SK-N-SH treated with all-trans-retinoic acid at 6 μM for 48 hours (cell line): ENCODE results near the gene ZSCAN10.
"Not testable (repeated sequence)": the region's sequence is repeated elsewhere in the genome, so short reads cannot be mapped to it uniquely, and the experiment has no call there.

Experiments
- ATAC-seq: fragments of 200-7000 bp; cut with Tn5 transposase; 3 replicates; pipeline ENCODE4 v1.9.1; 2020; ENCODE audit warnings: mild to moderate bottlenecking, moderate library complexity
- BACH2 ChIP-seq: fragments of 250-450 bp; sonication (Bioruptor Pico); IDR thresholded peaks from 2 replicates; pipeline ENCODE4 v1.9.0; 2021; ENCODE audit warnings: mild to moderate bottlenecking, borderline replicate concordance
- CSRNP3 ChIP-seq: fragments of 250-450 bp; sonication (Bioruptor Pico); IDR thresholded peaks from 2 replicates; pipeline ENCODE4 v1.5.1; 2021; ENCODE audit warnings: mild to moderate bottlenecking, moderate library complexity
- ESRRG ChIP-seq: fragments of 250-450 bp; sonication (Bioruptor Pico); IDR thresholded peaks from 2 replicates; pipeline ENCODE4 v1.6.1; 2021; ENCODE audit warnings: mild to moderate bottlenecking
- GLIS3 ChIP-seq: fragments of 250-450 bp; sonication (Bioruptor Pico); IDR thresholded peaks from 2 replicates; pipeline ENCODE4 v1.5.0; 2020; ENCODE audit warnings: mild to moderate bottlenecking, moderate library complexity
- PATZ1 ChIP-seq: fragments of 250-450 bp; sonication (Bioruptor Pico); IDR thresholded peaks from 2 replicates; pipeline ENCODE4 v1.8.0; 2020; ENCODE audit warnings: mild to moderate bottlenecking, moderate library complexity, borderline replicate concordance
- PPARA ChIP-seq: fragments of 250-450 bp; sonication (Bioruptor Pico); IDR thresholded peaks from 2 replicates; pipeline ENCODE4 v1.5.0; 2020; ENCODE audit warnings: mild to moderate bottlenecking, borderline replicate concordance
- RARB ChIP-seq: fragments of 250-450 bp; sonication (Bioruptor Pico); IDR thresholded peaks from 2 replicates; pipeline ENCODE4 v1.8.0; 2021; ENCODE audit warnings: mild to moderate bottlenecking, moderate library complexity
- TCF4 ChIP-seq: fragments of 250-450 bp; sonication (Bioruptor Pico); IDR thresholded peaks from 2 replicates; pipeline ENCODE4 v1.8.0; 2021; ENCODE audit warnings: mild to moderate bottlenecking, moderate library complexity, borderline replicate concordance
- ZC3H10 ChIP-seq: fragments of 250-450 bp; sonication (Bioruptor Pico); IDR thresholded peaks from 2 replicates; pipeline ENCODE4 v1.5.1; 2021; ENCODE audit warnings: mild to moderate bottlenecking, moderate library complexity
- ZNF565 ChIP-seq: fragments of 450-650 bp; formaldehyde crosslinking; conservative IDR thresholded peaks from 2 replicates; pipeline ENCODE4 v1.5.0; 2020; ENCODE audit warnings: low read depth, mild to moderate bottlenecking, moderate library complexity
- ZNF70 ChIP-seq: fragments of 450-650 bp; formaldehyde crosslinking; IDR thresholded peaks from 2 replicates; pipeline ENCODE4 v1.5.0; 2020; ENCODE audit warnings: mild to moderate bottlenecking, moderate library complexity
- ZNF8 ChIP-seq: fragments of 450-650 bp; formaldehyde crosslinking; IDR thresholded peaks from 2 replicates; pipeline ENCODE4 v1.5.0; 2020; ENCODE audit warnings: mild to moderate bottlenecking, moderate library complexity
- TF ChIP-seq, protein P1 (sequence below): fragments of 250-450 bp; sonication (Bioruptor Pico); IDR thresholded peaks from 2 replicates; pipeline ENCODE4 v1.8.0; 2021; ENCODE audit warnings: low read depth, mild to moderate bottlenecking, moderate library complexity, borderline replicate concordance
- TF ChIP-seq, protein P2 (sequence below): fragments of 250-450 bp; sonication (Bioruptor Pico); IDR thresholded peaks from 2 replicates; pipeline ENCODE4 v1.5.1; 2020; ENCODE audit warnings: low read depth, mild to moderate bottlenecking, moderate library complexity

The ZSCAN10 gene

GRCh38 chr16:3071655-3072054, 27.4 kb downstream of the ZSCAN10 start:
- no peak for TF ChIP-seq BACH2 (CRISPR knock-in tag)
- TF ChIP-seq, all 23 proteins: peak for 0
- ATAC-seq: no peak

DNA sequence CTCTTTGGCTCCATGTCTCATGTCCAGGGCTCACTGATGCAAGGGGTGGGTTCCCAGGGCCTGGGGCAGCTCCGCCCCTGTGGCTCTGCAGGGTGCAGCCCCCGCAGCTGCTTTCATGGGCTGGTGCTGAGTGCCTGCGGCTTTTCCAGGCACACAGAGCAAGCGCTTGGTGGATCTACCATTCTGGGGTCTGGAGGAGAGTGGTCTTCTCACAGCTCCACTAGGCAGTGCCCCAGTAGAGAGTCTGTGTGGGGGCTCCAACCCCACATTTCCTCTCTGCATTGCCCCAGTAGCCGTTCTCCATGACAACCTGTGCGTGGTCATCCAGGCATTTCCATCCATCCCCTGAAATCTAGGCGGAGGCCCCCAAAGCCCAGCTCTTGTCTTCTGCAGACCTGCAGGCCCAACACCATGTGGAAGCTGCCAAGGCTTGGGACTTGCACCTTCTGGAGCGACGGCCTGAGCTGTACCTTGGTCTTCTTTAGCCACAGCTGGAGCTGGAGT, 28.4 kb downstream of the ZSCAN10 start:
- TF ChIP-seq RARB (CRISPR knock-in tag) (no peak), ZNF70 (CRISPR knock-in tag) (no peak), PATZ1 (CRISPR knock-in tag) (no peak)
- TF ChIP-seq, protein P1, sequence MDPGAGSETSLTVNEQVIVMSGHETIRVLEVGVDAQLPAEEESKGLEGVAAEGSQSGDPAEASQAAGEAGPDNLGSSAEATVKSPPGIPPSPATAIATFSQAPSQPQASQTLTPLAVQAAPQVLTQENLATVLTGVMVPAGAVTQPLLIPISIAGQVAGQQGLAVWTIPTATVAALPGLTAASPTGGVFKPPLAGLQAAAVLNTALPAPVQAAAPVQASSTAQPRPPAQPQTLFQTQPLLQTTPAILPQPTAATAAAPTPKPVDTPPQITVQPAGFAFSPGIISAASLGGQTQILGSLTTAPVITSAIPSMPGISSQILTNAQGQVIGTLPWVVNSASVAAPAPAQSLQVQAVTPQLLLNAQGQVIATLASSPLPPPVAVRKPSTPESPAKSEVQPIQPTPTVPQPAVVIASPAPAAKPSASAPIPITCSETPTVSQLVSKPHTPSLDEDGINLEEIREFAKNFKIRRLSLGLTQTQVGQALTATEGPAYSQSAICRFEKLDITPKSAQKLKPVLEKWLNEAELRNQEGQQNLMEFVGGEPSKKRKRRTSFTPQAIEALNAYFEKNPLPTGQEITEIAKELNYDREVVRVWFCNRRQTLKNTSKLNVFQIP (CRISPR knock-in tag): no peak
- no peak for ATAC-seq

GRCh38 chr16:3069146-3069545, 29.9 kb downstream of the ZSCAN10 start:
- not testable (repeated sequence) for ATAC-seq

GRCh38 chr16:3068487-3068886, 30.6 kb downstream of the ZSCAN10 start:
- TF ChIP-seq ZNF70 (CRISPR knock-in tag) (no peak), ZNF8 (CRISPR knock-in tag) (no peak)
- ATAC-seq: no peak

- no peak for ATAC-seq
- no peak for TF ChIP-seq ZNF70 (CRISPR knock-in tag)
- TF ChIP-seq ZNF565: no peak
Observed at GRCh38 chr16:3066440-3066748, 32.7 kb downstream of the ZSCAN10 start.

DNA sequence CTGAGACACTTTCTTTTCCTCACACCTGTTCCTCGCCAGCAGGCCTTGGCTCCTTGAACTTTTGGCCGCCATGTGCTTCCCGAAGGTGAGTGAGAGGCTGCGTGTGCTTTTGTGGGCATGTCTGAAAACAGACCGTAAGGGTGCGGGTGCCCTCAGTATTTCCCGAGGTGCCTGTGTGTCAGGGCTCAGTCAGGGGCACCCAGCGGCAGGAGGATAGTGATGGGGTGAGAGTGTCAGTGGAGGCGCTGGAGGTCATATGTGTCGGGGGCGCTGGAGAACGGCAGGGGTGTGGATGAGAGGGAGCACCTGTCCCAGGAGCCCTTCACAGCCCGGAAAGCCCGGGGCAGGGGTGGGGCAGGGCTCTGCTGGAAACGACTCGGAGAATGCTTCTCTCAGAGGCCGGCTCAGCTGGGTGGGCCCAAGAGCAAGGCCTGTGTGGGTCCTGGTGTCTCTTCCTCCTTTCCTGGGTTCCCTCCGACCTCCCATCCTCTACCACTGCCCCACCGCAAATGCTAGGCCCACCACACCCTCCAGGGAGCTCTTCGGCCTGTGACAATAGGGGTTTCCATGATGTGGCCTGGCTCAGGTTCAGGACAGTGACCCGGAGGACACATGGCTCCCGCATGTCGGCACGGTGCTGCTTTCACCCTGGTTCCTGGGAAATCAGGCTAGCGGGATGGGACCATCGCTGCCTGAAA, 33.2 kb downstream of the ZSCAN10 start:
- TF ChIP-seq CSRNP3: no peak
- TF ChIP-seq BACH2 (CRISPR knock-in tag): no peak
- no peak for TF ChIP-seq ZNF70 (CRISPR knock-in tag)
- TF ChIP-seq, all 23 proteins: peak for 0
- ATAC-seq: no peak; the same call in 2 of the 3 replicates

- TF ChIP-seq ZC3H10 (CRISPR knock-in tag): no peak
- TF ChIP-seq TCF4: no peak
- TF ChIP-seq RARB (CRISPR knock-in tag): no peak
- TF ChIP-seq PPARA (CRISPR knock-in tag): no peak
- TF ChIP-seq, protein P2, sequence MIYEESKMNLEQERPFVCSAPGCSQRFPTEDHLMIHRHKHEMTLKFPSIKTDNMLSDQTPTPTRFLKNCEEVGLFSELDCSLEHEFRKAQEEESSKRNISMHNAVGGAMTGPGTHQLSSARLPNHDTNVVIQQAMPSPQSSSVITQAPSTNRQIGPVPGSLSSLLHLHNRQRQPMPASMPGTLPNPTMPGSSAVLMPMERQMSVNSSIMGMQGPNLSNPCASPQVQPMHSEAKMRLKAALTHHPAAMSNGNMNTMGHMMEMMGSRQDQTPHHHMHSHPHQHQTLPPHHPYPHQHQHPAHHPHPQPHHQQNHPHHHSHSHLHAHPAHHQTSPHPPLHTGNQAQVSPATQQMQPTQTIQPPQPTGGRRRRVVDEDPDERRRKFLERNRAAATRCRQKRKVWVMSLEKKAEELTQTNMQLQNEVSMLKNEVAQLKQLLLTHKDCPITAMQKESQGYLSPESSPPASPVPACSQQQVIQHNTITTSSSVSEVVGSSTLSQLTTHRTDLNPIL (CRISPR knock-in tag): no peak
- no peak for TF ChIP-seq PATZ1 (CRISPR knock-in tag)
- no peak for TF ChIP-seq ZNF8 (CRISPR knock-in tag)
- no peak for TF ChIP-seq GLIS3
- TF ChIP-seq ESRRG (CRISPR knock-in tag): no peak
- TF ChIP-seq, all 23 proteins: peak for 0
- peak; percentile 69 for ATAC-seq
Observed at GRCh38 chr16:3065069-3065741, 33.9 kb downstream of the ZSCAN10 start, which contains the start of gene IL32. Gene IL32, plus strand, starts transcription at chr16:3065640. Its CDS starts 172 bp downstream, at chr16:3065812.
